ENCODE measurements around the gene BCR. TPM values are rescaled to one million over a fixed set of nuclear protein-coding genes. Genes with fewer than 3 reads are reported as not detected.
"Not testable (repeated sequence)": the region's sequence is repeated elsewhere in the genome, so short reads cannot be mapped to it uniquely, and the experiment has no call there.

BCR gene
- polyA plus RNA-seq, 1 donor from 2014 or later, result 57.5 TPM

DNA sequence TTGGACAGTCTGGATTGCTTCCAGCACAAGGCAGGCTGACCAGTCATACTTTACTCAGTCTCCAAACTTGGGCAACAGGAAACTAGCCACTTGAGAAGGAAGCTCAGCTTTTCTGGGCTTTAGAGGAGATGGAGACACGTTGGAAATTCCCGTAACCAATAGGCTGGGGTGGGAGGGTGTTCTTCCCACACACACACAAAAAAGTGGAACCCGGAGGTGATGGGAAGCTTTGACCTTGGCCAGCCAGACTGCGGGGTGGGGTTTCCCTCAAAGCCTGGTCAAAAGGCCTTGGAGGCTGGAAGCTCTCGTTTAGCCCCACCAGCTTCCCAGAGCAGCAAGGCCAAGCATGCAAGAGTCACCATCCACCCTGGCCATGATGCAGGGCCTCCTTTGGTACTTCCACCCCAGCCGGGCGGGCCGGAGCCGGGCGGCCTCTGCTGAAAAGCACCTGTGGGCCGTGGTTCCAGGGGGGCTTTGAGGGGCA, 126.2 kb downstream of the BCR start:
- no peaks in the 10 kb centered on the region for H4K20me1 ChIP-seq (ENCODE audit: insufficient read depth)
- no peaks in the 10 kb centered on the region for H3K79me2 ChIP-seq (replicated peaks; ENCODE audit: insufficient read depth, low read length)
- no peaks in the 10 kb centered on the region for H3K27me3 ChIP-seq (ENCODE audit: insufficient read depth, low read depth, low read length)
- H3K27ac ChIP-seq (ENCODE audit: low read length), result no peak overlapping the region
- H3K9me3 ChIP-seq (ENCODE audit: low read length), result no peaks in the 10 kb centered on the region
- H3K36me3 ChIP-seq (ENCODE audit: insufficient read depth, low read length), result no peaks in the 10 kb centered on the region
- no peaks in the 10 kb centered on the region for H3F3A ChIP-seq (ENCODE audit: insufficient read depth, low read length, poor library complexity, severe bottlenecking)
- H3K4me3 ChIP-seq (ENCODE audit: low read length), result no peak overlapping the region
- TF ChIP-seq, protein P1, sequence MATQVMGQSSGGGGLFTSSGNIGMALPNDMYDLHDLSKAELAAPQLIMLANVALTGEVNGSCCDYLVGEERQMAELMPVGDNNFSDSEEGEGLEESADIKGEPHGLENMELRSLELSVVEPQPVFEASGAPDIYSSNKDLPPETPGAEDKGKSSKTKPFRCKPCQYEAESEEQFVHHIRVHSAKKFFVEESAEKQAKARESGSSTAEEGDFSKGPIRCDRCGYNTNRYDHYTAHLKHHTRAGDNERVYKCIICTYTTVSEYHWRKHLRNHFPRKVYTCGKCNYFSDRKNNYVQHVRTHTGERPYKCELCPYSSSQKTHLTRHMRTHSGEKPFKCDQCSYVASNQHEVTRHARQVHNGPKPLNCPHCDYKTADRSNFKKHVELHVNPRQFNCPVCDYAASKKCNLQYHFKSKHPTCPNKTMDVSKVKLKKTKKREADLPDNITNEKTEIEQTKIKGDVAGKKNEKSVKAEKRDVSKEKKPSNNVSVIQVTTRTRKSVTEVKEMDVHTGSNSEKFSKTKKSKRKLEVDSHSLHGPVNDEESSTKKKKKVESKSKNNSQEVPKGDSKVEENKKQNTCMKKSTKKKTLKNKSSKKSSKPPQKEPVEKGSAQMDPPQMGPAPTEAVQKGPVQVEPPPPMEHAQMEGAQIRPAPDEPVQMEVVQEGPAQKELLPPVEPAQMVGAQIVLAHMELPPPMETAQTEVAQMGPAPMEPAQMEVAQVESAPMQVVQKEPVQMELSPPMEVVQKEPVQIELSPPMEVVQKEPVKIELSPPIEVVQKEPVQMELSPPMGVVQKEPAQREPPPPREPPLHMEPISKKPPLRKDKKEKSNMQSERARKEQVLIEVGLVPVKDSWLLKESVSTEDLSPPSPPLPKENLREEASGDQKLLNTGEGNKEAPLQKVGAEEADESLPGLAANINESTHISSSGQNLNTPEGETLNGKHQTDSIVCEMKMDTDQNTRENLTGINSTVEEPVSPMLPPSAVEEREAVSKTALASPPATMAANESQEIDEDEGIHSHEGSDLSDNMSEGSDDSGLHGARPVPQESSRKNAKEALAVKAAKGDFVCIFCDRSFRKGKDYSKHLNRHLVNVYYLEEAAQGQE (IDR thresholded peaks at IDR 0.05; ENCODE audit: borderline replicate concordance), result no peak
- TF ChIP-seq TAF1 (IDR thresholded peaks at IDR 0.05; ENCODE audit: low read depth) (no peak), EZH2 (IDR thresholded peaks at IDR 0.05; ENCODE audit: borderline replicate concordance, insufficient read depth, low read length, poor library complexity, severe bottlenecking) (no peak), SMC3 (conservative IDR thresholded peaks at IDR 0.05; ENCODE audit: poor library complexity) (no peak), EP300 (conservative IDR thresholded peaks at IDR 0.05; ENCODE audit: poor library complexity, severe bottlenecking) (no peak), MXI1 (conservative IDR thresholded peaks at IDR 0.05; ENCODE audit: poor library complexity, severe bottlenecking) (no peak), POLR2AphosphoS5 (IDR thresholded peaks at IDR 0.05) (no peak)
- TF ChIP-seq, protein P2, sequence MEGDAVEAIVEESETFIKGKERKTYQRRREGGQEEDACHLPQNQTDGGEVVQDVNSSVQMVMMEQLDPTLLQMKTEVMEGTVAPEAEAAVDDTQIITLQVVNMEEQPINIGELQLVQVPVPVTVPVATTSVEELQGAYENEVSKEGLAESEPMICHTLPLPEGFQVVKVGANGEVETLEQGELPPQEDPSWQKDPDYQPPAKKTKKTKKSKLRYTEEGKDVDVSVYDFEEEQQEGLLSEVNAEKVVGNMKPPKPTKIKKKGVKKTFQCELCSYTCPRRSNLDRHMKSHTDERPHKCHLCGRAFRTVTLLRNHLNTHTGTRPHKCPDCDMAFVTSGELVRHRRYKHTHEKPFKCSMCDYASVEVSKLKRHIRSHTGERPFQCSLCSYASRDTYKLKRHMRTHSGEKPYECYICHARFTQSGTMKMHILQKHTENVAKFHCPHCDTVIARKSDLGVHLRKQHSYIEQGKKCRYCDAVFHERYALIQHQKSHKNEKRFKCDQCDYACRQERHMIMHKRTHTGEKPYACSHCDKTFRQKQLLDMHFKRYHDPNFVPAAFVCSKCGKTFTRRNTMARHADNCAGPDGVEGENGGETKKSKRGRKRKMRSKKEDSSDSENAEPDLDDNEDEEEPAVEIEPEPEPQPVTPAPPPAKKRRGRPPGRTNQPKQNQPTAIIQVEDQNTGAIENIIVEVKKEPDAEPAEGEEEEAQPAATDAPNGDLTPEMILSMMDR (IDR thresholded peaks at IDR 0.05; ENCODE audit: poor library complexity, severe bottlenecking), result no peak
- H3K9me2 ChIP-seq (ENCODE audit: insufficient read depth, low read length), result no peaks in the 10 kb centered on the region
- no peak overlapping the region for H3K9ac ChIP-seq (ENCODE audit: low read length)
- no peak overlapping the region for H3K4me2 ChIP-seq (ENCODE audit: low read length)
- H2AFZ ChIP-seq (ENCODE audit: low read depth, low read length), result no peak overlapping the region

DNA sequence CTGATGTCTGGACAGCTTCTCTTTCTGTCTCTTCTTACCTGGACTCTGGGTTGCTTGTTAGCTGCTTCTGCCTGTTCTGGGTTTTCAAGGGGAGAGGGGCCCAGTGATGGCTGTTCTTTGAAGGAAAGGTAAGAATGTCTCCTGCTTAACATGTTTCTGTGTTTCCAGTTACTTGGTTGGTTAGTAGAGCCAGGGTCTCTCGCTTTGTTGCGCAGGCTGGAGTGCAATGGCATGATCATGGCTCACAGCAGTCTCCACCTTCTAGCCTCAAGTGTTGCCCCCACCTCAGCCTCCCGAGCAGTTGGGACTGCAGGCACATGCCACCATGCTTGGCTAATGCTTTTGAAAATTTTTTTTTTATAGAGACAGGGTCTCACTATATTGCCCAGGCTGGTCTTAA, 126.6 kb downstream of the BCR start:
- TF ChIP-seq EP300 (conservative IDR thresholded peaks at IDR 0.05; ENCODE audit: poor library complexity, severe bottlenecking) (no peak), POLR2AphosphoS5 (IDR thresholded peaks at IDR 0.05) (no peak), MXI1 (conservative IDR thresholded peaks at IDR 0.05; ENCODE audit: poor library complexity, severe bottlenecking) (no peak), SMC3 (conservative IDR thresholded peaks at IDR 0.05; ENCODE audit: poor library complexity) (no peak), EZH2 (IDR thresholded peaks at IDR 0.05; ENCODE audit: borderline replicate concordance, insufficient read depth, low read length, poor library complexity, severe bottlenecking) (no peak), TAF1 (IDR thresholded peaks at IDR 0.05; ENCODE audit: low read depth) (no peak)
- TF ChIP-seq, protein P2 (IDR thresholded peaks at IDR 0.05; ENCODE audit: poor library complexity, severe bottlenecking), result no peak
- Histone ChIP-seq H3K4me2 (ENCODE audit: low read length) (no peak overlapping the region), H3K79me2 (replicated peaks; ENCODE audit: insufficient read depth, low read length) (no peaks in the 10 kb centered on the region)

DNA sequence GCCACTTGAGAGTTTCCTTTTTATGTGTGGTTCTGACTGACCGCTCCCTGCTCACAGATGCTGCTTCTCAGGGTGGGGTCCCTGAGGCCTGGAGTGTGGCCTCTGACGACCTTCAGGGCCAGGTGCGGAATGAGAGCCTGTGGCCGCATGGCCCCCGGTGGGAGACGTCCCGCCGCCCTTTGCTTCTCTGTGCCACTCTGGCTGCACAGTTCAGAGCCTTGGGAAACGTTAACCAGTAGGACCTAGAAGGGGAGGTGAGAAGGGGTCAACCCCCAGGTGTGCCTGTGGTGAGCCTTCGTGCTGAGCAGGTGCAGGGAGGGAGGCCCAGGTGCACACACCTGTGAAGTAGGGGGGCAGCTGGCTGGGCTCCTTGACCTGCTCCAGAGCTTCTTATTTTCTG, 127.2 kb downstream of the BCR start:
- H3K9me3 ChIP-seq (ENCODE audit: low read length), result not testable (repeated sequence)

More for the DNA sequence above, 126.6 kb downstream of the BCR start:
- H3K27ac ChIP-seq (ENCODE audit: low read length), result no peak overlapping the region
- no peaks in the 10 kb centered on the region for H3K36me3 ChIP-seq (ENCODE audit: insufficient read depth, low read length)
- no peaks in the 10 kb centered on the region for H3K9me2 ChIP-seq (ENCODE audit: insufficient read depth, low read length)
- no peak overlapping the region for H3K9ac ChIP-seq (ENCODE audit: low read length)
- no peak overlapping the region for H3K4me3 ChIP-seq (ENCODE audit: low read length)
- no peaks in the 10 kb centered on the region for H3F3A ChIP-seq (ENCODE audit: insufficient read depth, low read length, poor library complexity, severe bottlenecking)
- H4K20me1 ChIP-seq (ENCODE audit: insufficient read depth), result no peaks in the 10 kb centered on the region
- H3K9me3 ChIP-seq (ENCODE audit: low read length), result no peaks in the 10 kb centered on the region
- H3K27me3 ChIP-seq (ENCODE audit: insufficient read depth, low read depth, low read length), result no peaks in the 10 kb centered on the region
- H2AFZ ChIP-seq (ENCODE audit: low read depth, low read length), result no peak overlapping the region

DNA sequence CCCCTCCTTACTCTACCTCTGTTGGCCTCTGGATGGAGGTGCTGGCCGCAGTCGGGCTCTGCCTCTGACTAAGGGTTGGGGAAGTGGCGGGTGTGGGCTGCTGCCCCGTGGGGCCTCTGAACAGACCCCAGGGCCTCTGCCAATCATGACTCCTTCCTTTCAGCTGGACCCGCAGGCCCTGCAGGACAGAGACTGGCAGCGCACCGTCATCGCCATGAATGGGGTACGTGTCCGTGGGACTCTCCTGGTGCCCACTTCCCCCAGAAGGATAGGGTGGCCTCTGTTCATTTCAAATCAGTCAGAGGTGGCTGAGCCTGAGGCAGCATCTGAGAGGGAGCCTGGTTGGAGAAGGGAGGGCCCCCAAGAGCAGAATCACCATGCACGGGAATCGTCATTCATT, 129.0 kb downstream of the BCR start:
- H4K20me1 ChIP-seq (ENCODE audit: insufficient read depth); H2AFZ ChIP-seq (ENCODE audit: low read depth, low read length); H3K9me3 ChIP-seq (ENCODE audit: low read length); H3K9ac ChIP-seq (ENCODE audit: low read length); H3K79me2 ChIP-seq (replicated peaks; ENCODE audit: insufficient read depth, low read length); H3K4me3 ChIP-seq (ENCODE audit: low read length); H3K27ac ChIP-seq (ENCODE audit: low read length); H3F3A ChIP-seq (ENCODE audit: insufficient read depth, low read length, poor library complexity, severe bottlenecking); H3K36me3 ChIP-seq (ENCODE audit: insufficient read depth, low read length); H3K9me2 ChIP-seq (ENCODE audit: insufficient read depth, low read length); H3K27me3 ChIP-seq (ENCODE audit: insufficient read depth, low read depth, low read length); H3K4me2 ChIP-seq (ENCODE audit: low read length): not testable (repeated sequence)

More for the DNA sequence above, 127.2 kb downstream of the BCR start:
- H4K20me1 ChIP-seq (ENCODE audit: insufficient read depth); H3K4me3 ChIP-seq (ENCODE audit: low read length); H3K79me2 ChIP-seq (replicated peaks; ENCODE audit: insufficient read depth, low read length); H3K9me2 ChIP-seq (ENCODE audit: insufficient read depth, low read length); H3K9ac ChIP-seq (ENCODE audit: low read length); H3K36me3 ChIP-seq (ENCODE audit: insufficient read depth, low read length); H3K4me2 ChIP-seq (ENCODE audit: low read length); H2AFZ ChIP-seq (ENCODE audit: low read depth, low read length); H3K27me3 ChIP-seq (ENCODE audit: insufficient read depth, low read depth, low read length); H3F3A ChIP-seq (ENCODE audit: insufficient read depth, low read length, poor library complexity, severe bottlenecking); H3K27ac ChIP-seq (ENCODE audit: low read length): not testable (repeated sequence)
